ENCODE results near the gene KRTAP12-2.

The KRTAP12-2 gene

DNA sequence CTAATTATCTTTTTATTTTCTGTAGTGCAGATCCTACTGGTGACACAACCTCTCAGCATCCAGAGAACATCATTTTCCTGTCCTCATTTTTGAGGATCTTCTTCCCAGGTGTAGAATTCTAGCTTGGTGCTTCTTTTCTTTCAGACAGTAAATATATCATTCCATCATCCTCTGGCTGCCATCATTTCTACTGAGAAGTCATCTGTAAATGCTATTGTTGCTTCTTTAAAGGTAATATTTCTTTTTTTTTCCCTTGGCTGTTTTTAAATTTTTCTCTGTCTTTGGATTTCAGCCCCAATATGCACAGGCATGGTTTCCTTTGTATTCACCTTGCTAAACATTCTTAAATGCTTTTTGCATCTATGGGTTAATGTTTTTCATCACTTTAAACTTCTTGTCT, 43.2 kb downstream of the KRTAP12-2 start:
- DNase-seq = no peak

DNA sequence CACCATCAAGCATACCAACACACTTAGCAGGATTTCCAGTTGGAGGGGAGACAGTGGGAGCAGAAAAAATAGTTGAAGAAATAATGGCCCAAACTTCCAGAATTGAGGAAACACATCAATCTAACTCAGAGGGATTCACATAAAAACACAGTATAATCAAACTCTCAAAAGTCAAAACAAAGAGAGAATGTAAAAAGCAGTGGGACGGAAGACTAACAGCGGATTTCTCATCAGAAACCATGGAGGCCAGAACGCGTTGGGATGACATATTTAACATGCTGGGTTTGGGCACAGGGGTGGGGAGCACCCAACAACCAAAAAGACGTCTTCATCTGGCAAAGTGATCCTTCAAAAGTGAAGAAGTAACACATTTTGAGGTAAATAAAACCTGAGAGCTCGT, 46.8 kb downstream of the KRTAP12-2 start:
- DNase-seq = no peak

DNA sequence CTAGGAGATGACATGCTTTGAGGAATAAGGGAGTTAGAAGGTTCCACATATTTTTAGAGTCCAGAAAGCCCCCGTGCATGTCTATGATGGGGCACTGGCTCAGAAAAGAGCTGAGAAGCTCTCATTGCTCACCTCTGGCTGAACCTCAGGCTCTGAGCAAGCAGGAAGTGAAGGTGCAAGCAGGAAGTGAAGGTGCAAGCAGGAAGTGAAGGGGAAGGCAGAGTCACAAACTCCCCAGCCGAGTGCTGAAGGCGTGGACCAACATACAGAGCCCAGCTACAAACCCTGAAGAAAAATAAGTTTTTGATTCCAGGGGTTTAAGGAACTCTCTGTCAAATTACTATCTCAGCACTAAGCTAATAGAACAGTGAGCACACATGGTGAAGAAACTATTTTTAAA, 47.8 kb downstream of the KRTAP12-2 start:
- no peak for DNase-seq

DNA sequence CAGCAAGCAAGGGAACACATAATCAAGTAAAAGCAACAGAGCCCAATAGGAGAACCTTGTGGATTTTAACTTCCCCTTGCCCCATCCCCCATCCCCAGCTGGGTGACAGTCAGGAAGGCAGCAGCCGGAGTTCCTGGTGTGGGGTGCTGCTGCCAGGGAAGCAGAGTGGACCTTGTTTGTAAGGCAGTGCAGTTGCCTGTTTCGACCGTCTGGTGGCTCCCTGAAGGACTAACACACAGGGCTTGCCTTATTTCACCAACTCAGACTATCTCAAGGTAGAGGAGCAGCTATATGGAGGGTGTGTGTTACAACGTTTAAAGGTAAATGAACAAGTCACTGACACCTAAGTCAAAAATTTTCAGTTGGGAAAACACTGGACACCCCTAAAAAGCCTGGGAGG, 48.2 kb downstream of the KRTAP12-2 start:
- DNase-seq = no peak

DNA sequence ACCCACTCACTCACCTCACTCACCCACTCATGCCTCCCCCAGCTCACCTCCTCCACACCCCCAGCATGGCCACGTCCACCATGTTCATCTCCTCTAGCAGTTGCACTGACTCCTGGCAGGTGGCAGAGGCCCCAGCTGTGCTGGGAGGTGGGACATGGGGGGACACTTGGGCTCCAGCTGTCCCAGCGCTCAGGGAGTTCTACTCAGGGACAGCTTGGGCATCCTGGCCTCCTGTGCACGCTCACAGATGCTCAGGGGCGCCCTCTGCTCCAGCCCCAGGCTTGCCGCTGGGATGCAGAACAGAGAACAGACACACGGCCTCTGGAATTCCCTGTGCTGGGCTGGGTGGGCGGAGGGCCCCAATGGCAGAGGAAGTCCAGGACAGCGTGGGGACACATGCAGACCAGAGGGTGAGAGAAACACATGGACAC, 49.6 kb downstream of the KRTAP12-2 start:
- no peak for DNase-seq

DNA sequence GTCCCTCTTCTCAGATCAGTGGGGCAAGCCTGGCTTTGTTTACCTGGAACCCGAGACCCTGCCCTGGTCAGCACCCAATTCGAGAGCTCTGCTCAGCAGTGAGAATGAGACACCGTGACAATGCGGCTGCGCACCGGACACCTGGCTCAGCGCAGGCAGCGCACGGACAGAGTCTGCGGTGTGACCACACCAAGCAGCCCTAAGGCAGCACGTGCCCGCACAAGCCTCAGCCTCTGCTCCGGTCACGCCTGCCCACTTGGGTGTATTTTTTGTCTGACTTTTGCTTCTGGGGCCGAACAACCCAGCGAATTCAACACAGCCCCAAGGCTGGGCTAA, 50.2 kb downstream of the KRTAP12-2 start:
- no peak for DNase-seq

All from SW 1271 (cell line).